PFSK-1 (cell line): ENCODE data around the gene TM9SF1.

Experiments used
- FOXP2 ChIP-seq: optimal IDR thresholded peaks from 2 replicates; pipeline ENCODE3; 2011; ENCODE audit warnings: borderline replicate concordance, control low read depth, inconsistent platforms; ENCODE audit not compliant: insufficient read depth; ENCODE audit errors: extremely low read length, extremely low read depth
- POLR2AphosphoS5 ChIP-seq: IDR thresholded peaks from 2 replicates; pipeline ENCODE4 v1.6.1; 2012; ENCODE audit warnings: low read depth, mild to moderate bottlenecking, control low read depth, low read length, moderate library complexity
- REST ChIP-seq, 2 experiments: IDR thresholded peaks; 2 replicates each; pipeline versions ENCODE4 v1.6.1 to v1.8.0; 2011 to 2012; ENCODE audit warnings: low read depth in 2 of 2, low read length in 2 of 2, control low read depth in 1 of 2, inconsistent platforms in 1 of 2, mild to moderate bottlenecking in 1 of 2, moderate library complexity in 1 of 2; ENCODE audit not compliant: insufficient read depth in 1 of 2
- SIN3A ChIP-seq: IDR thresholded peaks from 2 replicates; pipeline ENCODE4 v1.6.1; 2012; ENCODE audit warnings: mild to moderate bottlenecking, low read length, moderate library complexity, borderline replicate concordance; ENCODE audit not compliant: insufficient read depth
- TAF1 ChIP-seq: IDR thresholded peaks from 2 replicates; pipeline ENCODE4 v1.6.1; 2012; ENCODE audit warnings: low read length, control low read depth, borderline replicate concordance; ENCODE audit not compliant: insufficient read depth

Gene TM9SF1

GRCh38 chr14:24178399-24179178, 16.7 kb downstream of the TM9SF1 start:
- TF ChIP-seq FOXP2 (no peak), SIN3A (no peak), TAF1 (no peak), REST (IDR thresholded peaks at IDR 0.05; ENCODE audit: insufficient read depth in 1 of 2, low read depth in 2 of 2, low read length in 2 of 2) (no peak), POLR2AphosphoS5 (no peak)

GRCh38 chr14:24177891-24178290, 17.4 kb downstream of the TM9SF1 start:
- TF ChIP-seq SIN3A (no peak), REST (IDR thresholded peaks at IDR 0.05; ENCODE audit: insufficient read depth in 1 of 2, low read depth in 2 of 2, low read length in 2 of 2) (no peak), TAF1 (no peak), FOXP2 (no peak), POLR2AphosphoS5 (no peak)

- TF ChIP-seq SIN3A (no peak), FOXP2 (no peak), POLR2AphosphoS5 (no peak), REST (IDR thresholded peaks at IDR 0.05; ENCODE audit: insufficient read depth in 1 of 2, low read depth in 2 of 2, low read length in 2 of 2) (no peak), TAF1 (no peak)
Observed at GRCh38 chr14:24177041-24177825, 18.0 kb downstream of the TM9SF1 start.

- TF ChIP-seq TAF1 (no peak), SIN3A (no peak), REST (IDR thresholded peaks at IDR 0.05; ENCODE audit: insufficient read depth in 1 of 2, low read depth in 2 of 2, low read length in 2 of 2) (no peak), FOXP2 (no peak), POLR2AphosphoS5 (no peak)
Observed at GRCh38 chr14:24176599-24176998, 18.6 kb downstream of the TM9SF1 start.
